Mucosa of gallbladder (tissue), 1 donor: ENCODE measurements around the gene PCGF3. TPM values are rescaled to one million over a fixed set of nuclear protein-coding genes. Genes with fewer than 3 reads are reported as not detected.

Experiments used
- DNase-seq: peaks from one replicate; pipeline ENCODE4 v3.0.0-alpha.2; 2020; ENCODE audit warnings: low spot score
- total RNA-seq: library from RNA; stranded (reverse); gene quantifications from one replicate; pipeline ENCODE4 v1.2.1, GENCODE V29; 2021
- donor health status: DM: no; HTN: no; CAD: no.

The PCGF3 gene
- total RNA-seq = 60.6 TPM

- peak; percentile 96 for DNase-seq
Measured at GRCh38 chr4:705278-706082, at the start of gene PCGF3. Gene PCGF3, plus strand, starts transcription at chr4:705832. Its CDS starts 27,849 bp downstream, at chr4:733681.

DNA sequence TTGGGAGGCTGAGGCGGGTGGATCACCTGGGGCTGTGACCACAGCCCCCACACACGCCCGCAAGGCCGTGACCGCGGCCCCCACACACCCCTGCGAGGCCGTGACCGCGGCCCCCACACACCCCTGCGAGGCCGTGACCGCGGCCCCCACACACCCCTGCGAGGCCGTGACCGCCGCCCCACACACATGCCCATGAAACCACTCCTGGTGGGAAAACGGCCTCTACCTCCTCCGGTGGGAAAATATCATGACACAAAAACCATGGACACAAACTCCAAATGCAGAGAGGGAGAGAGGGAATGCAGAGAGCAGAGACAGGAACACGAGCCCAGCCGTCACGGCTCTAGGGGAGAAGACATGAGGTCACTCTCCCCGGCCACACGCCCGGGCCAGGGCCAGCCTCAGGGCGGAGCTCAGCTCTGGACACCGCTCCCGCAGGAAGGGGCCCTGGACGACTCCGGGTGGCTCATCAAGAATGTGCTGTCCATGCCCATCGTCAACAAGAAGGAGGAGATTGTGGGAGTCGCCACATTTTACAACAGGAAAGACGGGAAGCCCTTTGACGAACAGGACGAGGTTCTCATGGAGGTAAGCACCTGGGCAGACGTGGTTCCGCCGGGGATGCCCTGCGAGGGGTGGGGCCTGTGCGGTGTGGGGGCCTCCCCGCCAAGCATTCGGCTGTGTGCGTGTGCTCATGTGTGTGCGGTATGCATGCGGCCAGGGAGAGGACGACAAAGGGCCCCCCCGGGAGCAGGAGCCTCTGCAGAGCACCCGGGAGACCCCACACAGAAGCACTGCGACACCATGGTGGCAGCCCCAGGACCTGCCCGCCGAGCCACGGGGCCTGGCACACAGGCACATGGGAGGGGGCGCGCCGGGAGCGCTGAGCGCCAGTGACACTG lies 48.9 kb upstream of the PCGF3 start:
- DNase-seq = no peak

DNA sequence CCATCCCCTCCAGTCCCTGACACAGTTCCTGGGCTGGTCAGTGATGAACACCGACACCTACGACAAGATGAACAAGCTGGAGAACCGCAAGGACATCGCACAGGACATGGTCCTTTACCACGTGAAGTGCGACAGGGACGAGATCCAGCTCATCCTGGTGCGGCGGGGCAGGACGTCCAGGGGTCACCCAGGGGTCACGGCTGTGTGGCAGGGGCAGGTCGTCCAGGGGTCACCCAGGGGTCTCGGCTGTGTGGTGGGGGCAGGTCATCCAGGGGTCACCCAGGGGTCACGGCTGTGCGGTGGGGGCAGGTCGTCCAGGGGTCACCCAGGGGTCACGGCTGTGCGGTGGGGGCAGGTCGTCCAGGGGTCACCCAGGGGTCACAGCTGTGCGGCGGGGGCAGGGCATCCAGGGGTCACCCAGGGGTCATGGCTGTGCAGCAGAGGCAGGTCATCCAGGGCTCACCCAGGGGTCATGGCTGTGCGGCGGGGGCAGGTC lies 48.2 kb upstream of the PCGF3 start:
- DNase-seq = no peak

GRCh38 chr4:657834-658667 lies 47.6 kb upstream of the PCGF3 start:
- no peak for DNase-seq

DNA sequence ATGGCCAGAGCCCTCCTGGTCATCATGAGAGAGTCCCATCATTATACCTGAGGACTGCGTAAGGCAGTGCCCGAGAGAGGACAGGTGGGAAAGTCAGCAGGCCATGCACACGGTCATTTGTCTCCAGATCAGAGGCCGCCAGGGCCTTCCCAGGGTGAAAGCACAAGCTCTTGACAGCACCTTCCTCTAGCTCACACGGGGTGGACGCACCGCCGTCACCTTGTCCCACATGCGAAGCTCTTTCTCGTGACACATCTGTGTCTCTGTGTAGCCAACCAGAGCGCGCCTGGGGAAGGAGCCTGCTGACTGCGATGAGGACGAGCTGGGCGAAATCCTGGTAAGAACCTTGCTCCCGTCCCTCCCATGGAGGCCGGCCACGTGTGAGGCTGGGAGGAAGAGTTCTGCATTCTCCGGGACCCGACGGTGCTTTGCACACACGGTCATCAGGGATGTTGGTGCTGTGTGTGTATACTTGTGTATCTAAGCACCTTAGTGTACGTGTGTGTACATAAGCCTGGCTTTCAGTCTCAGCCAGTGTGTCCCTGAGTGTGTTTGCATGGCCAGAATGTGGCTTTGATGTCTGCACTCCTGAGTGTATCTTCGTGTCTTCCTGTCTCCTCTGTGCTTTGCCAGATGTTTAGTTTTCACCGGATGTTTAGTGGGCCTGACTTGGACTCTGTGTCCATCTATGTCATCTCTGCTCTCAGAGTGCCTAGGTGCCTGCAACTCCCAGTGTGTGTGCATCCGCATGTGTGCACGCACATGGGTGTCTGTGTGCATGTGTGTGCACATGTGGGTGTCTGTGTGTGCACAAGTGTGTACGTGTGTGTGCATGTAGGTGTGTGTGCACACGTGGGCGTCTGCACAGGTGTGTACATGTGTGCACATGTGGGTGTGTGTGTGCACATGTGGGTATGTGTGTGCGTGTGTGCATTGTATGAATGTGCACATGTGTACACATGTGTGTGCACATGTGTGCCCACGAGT lies 46.7 kb upstream of the PCGF3 start:
- DNase-seq = no peak

DNA sequence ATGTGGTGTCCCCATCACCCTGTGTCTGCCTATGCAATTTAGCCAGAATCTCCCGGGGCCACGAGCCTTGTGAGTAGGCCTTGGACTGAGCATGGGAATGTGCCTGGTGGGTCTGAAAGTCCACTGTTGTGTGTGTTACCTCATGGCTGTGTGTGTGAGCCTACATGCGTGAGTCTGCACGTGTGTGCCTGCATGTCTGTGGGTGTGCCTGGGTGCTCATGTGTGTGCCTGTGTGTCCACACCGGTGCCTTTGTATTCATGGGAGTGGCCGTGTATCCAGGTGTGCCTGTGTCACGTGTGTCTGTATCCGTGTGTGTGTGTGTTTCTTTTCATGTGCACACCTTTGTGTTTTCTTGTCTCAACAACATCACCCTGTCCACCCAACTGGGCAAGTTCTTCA lies 45.8 kb upstream of the PCGF3 start:
- DNase-seq = no peak

DNA sequence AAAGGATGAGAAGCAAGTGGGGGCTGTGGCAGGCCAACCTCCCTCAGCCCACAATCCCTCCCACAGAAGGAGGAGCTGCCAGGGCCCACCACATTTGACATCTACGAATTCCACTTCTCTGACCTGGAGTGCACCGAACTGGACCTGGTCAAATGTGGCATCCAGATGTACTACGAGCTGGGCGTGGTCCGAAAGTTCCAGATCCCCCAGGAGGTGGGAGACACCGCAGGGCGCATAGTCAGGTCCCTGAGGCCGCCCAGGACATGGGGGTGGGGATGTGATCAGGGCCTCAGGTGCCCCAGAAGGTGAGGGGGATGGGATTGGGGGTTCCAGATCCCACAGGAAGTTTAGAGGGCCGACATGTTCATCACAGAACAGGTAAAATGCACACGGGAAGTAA lies 45.2 kb upstream of the PCGF3 start:
- DNase-seq = no peak

DNA sequence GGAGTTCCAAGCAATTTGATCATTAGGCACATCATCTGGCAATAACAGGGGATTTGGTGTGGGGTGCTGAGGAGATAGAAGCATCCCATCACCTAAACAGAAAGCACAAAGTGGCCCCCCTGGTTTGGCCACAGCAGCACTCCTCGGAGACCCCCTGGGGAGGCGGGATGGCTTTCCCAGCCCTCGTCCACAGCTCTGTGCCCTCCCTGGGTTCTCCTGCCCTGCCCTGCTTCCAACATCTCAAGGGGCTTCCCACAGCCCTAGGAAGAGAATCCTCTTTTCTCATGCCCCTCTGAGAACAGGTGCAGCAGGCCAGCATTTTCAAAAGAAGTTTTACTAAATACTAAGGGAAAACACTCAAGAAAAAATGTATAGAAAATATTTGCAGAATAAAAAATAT lies 44.4 kb upstream of the PCGF3 start:
- no peak for DNase-seq

GRCh38 chr4:661881-662761 lies 43.5 kb upstream of the PCGF3 start:
- DNase-seq = no peak

DNA sequence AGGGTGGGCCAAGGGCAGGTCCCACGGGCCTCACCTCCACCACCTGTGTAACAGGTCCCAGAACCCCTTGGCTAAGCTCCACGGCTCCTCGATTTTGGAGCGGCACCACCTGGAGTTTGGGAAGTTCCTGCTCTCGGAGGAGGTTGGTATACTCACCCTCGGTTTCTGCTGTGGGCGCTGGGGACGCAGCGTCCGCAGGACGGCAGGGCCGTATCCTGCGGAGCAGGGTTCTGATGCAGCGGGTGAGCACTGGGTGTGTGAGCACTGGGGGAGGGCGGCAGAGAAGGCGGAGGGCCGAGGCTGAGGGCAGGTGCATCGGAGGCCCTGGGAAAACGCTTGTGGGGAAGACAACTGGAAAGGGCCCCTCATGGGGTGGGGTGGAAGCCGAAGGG lies 42.6 kb upstream of the PCGF3 start:
- DNase-seq = no peak

GRCh38 chr4:663438-664428 lies 41.9 kb upstream of the PCGF3 start:
- DNase-seq = peak; percentile 48

- no peak for DNase-seq
Measured at GRCh38 chr4:664713-665231, 40.9 kb upstream of the PCGF3 start.

DNA sequence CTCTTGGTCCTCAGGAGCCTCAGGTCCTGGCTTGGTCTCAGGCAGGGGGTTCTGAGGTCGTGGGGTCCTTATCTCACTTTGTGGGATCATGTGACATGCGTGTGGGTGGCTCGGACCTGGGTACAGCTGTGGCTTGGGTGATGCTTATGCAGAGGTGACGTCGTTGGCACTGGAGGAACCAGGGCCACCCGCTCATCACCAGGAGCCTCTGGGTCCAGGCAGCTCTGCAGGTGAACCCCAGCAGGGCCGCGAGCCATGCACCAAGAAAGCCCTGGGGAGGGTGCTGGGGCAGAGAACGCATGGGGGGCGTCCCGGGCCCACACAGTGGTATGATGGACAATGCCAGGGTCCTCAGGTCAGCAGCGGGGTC lies 40.3 kb upstream of the PCGF3 start:
- DNase-seq = no peak

DNA sequence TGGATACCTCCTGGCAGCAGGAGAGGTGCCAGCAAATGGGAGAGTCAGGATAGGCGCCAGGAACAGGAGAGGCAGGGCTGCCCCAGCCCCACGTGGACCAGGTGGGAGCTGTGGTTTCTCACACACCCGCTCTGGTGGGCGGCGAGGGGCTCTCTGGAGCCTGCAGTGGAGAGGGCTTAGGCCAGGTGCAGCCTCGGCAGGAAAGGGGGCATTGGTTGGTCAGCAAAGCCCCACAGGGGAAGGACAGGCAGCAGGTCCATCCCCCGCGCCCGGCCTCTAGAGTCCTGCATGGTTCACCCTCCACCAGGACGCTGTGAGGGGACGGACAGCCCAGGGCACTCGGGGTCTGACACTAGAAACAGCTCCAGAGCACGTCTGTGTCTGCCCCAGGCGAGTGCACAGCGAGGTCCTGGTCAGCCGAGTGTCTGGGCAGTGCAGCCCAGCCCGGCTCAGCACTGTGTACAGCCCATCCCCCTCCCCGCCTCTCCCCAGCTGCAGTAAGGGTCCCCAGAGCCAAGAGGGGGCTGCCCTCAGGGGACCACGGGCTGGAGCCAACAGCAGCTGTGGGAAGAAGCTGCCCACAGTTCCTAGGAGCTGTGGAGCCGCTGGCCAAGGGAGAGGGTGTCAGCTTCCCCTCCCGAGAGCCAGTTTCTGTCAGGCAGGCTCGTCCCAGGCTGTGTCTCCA lies 39.7 kb upstream of the PCGF3 start:
- no peak for DNase-seq

DNA sequence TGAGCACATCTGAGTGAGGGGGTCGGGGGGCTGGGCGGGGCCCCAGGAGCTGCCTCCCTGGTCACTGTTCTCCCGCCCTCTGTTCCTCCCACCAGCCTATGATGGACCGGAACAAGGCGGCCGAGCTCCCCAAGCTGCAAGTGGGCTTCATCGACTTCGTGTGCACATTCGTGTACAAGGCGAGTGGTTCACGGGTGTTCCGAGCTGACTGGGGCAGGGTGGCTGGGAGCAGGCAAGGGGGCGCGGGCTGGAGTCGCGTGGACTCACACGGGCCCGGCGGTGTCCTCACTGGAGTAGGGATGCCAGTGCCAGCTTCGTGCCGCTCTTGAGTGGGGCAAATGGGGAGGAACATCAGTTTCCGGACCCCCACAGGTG lies 39.2 kb upstream of the PCGF3 start:
- no peak for DNase-seq

GRCh38 chr4:666822-667544 lies 38.6 kb upstream of the PCGF3 start:
- no peak for DNase-seq

GRCh38 chr4:667545-667925 lies 38.1 kb upstream of the PCGF3 start:
- no peak for DNase-seq
